ENCODE results near the gene CHTF18.

GRCh38 chr16:802461-802860 is 14.0 kb downstream of the CHTF18 start:
- TF ChIP-seq CTCF (IDR thresholded peaks at IDR 0.05) (no peak), POLR2A (IDR thresholded peaks at IDR 0.05; ENCODE audit: low read depth) (no peak), EP300 (IDR thresholded peaks at IDR 0.05) (no peak), POLR2AphosphoS5 (IDR thresholded peaks at IDR 0.05) (no peak)
